SJSA1 (cell line): ENCODE results near the gene DIP2C. TPM values are rescaled to one million over a fixed set of nuclear protein-coding genes. Genes with fewer than 3 reads are reported as not detected.
"Not testable (repeated sequence)": the region's sequence is repeated elsewhere in the genome, so short reads cannot be mapped to it uniquely, and the experiment has no call there.

Experiments
- DNase-seq, 2 experiments: peaks; one replicate each; pipeline ENCODE4 v3.0.0-alpha.2; 2015 to 2020; ENCODE audit warnings: low spot score in 2 of 2, low read depth in 1 of 2
- H3K27ac ChIP-seq: fragments of 250-450 bp; sonication (Bioruptor Pico); 2 replicates; pipeline ENCODE4 v1.5.1; 2020; ENCODE audit warnings: mild to moderate bottlenecking, moderate library complexity
- H3K27me3 ChIP-seq: fragments of 250-450 bp; sonication (Bioruptor Pico); replicated peaks from 2 replicates; pipeline ENCODE4 v1.5.1; 2020; ENCODE audit warnings: mild to moderate bottlenecking, moderate library complexity
- H3K36me3 ChIP-seq: fragments of 250-450 bp; sonication (Bioruptor Pico); 2 replicates; pipeline ENCODE4 v1.5.1; 2020; ENCODE audit warnings: mild to moderate bottlenecking
- H3K4me1 ChIP-seq: fragments of 250-450 bp; sonication (Bioruptor Pico); replicated peaks from 2 replicates; pipeline ENCODE4 v1.6.1; 2021; ENCODE audit warnings: mild to moderate bottlenecking
- H3K4me3 ChIP-seq: fragments of 250-450 bp; sonication (Bioruptor Pico); 2 replicates; pipeline ENCODE4 v1.5.1; 2020; ENCODE audit warnings: mild to moderate bottlenecking
- H3K9me3 ChIP-seq: fragments of 250-450 bp; sonication (Bioruptor Pico); replicated peaks from 2 replicates; pipeline ENCODE4 v1.5.1; 2020; ENCODE audit warnings: mild to moderate bottlenecking
- total RNA-seq: library from RNA; depleted of rRNA; stranded (reverse); fragments of >200 nt; shearing (Covaris generic); gene quantifications from 2 replicates; pipeline ENCODE4 v1.2.3, GENCODE V29; 2014

DIP2C gene
- total RNA-seq, 1 experiment from 2014 or later, result 17.5 TPM

- H3K4me1 ChIP-seq, result peaks cover 15% of the 10 kb centered on the region; the same call in 1 of the 2 replicates
- not testable (repeated sequence) for H3K36me3 ChIP-seq, H3K27ac ChIP-seq, DNase-seq, H3K9me3 ChIP-seq, H3K27me3 ChIP-seq, H3K4me3 ChIP-seq
Measured at GRCh38 chr10:449331-449730, 240.1 kb downstream of the DIP2C start.

GRCh38 chr10:443459-443858 is 246.0 kb downstream of the DIP2C start:
- no peaks in the 10 kb centered on the region for H3K9me3 ChIP-seq
- H3K4me1 ChIP-seq, result no peaks in the 10 kb centered on the region
- H3K27me3 ChIP-seq, result no peaks in the 10 kb centered on the region
- H3K27ac ChIP-seq, result no peak overlapping the region
- H3K36me3 ChIP-seq, result peaks cover 15% of the 10 kb centered on the region
- DNase-seq, result no peak
- H3K4me3 ChIP-seq, result no peak overlapping the region

- peaks cover 15% of the 10 kb centered on the region for H3K36me3 ChIP-seq
Measured at GRCh38 chr10:442209-442608, 247.3 kb downstream of the DIP2C start.

GRCh38 chr10:441659-442058 is 247.8 kb downstream of the DIP2C start:
- H3K4me1 ChIP-seq, result no peaks in the 10 kb centered on the region
- H3K36me3 ChIP-seq, result peaks cover 15% of the 10 kb centered on the region
- H3K27me3 ChIP-seq, result no peaks in the 10 kb centered on the region
- H3K4me3 ChIP-seq, result no peak overlapping the region
- no peaks in the 10 kb centered on the region for H3K9me3 ChIP-seq
- no peak for DNase-seq
- no peak overlapping the region for H3K27ac ChIP-seq

More at GRCh38 chr10:442209-442608, 247.3 kb downstream of the DIP2C start:
- Histone ChIP-seq H3K27me3 (no peaks in the 10 kb centered on the region), H3K4me3 (no peak overlapping the region), H3K4me1 (no peaks in the 10 kb centered on the region), H3K9me3 (no peaks in the 10 kb centered on the region), H3K27ac (no peak overlapping the region)
- no peak for DNase-seq

GRCh38 chr10:440127-440526 is 249.3 kb downstream of the DIP2C start:
- no peaks in the 10 kb centered on the region for H3K27me3 ChIP-seq
- no peak for DNase-seq
- H3K9me3 ChIP-seq, result no peaks in the 10 kb centered on the region
- H3K27ac ChIP-seq, result no peak overlapping the region
- peaks cover 18% of the 10 kb centered on the region for H3K36me3 ChIP-seq
- no peaks in the 10 kb centered on the region for H3K4me1 ChIP-seq
- no peak overlapping the region for H3K4me3 ChIP-seq

- peaks cover 17% of the 10 kb centered on the region for H3K36me3 ChIP-seq
- H3K9me3 ChIP-seq, result no peaks in the 10 kb centered on the region
- no peaks in the 10 kb centered on the region for H3K4me1 ChIP-seq
- DNase-seq, result no peak
- no peak overlapping the region for H3K4me3 ChIP-seq
- no peak overlapping the region for H3K27ac ChIP-seq
- no peaks in the 10 kb centered on the region for H3K27me3 ChIP-seq
Measured at GRCh38 chr10:437698-438490, 251.6 kb downstream of the DIP2C start.

GRCh38 chr10:436911-437665 is 252.4 kb downstream of the DIP2C start:
- Histone ChIP-seq H3K27me3 (no peaks in the 10 kb centered on the region), H3K4me1 (no peaks in the 10 kb centered on the region), H3K27ac (no peak overlapping the region), H3K36me3 (peaks cover 23% of the 10 kb centered on the region), H3K9me3 (no peaks in the 10 kb centered on the region), H3K4me3 (no peak overlapping the region)
- DNase-seq, result no peak

- Histone ChIP-seq H3K36me3 (peaks cover 31% of the 10 kb centered on the region), H3K4me1 (no peaks in the 10 kb centered on the region), H3K4me3 (no peak overlapping the region), H3K27ac (no peak overlapping the region), H3K27me3 (no peaks in the 10 kb centered on the region), H3K9me3 (no peaks in the 10 kb centered on the region)
- no peak for DNase-seq
Measured at GRCh38 chr10:436013-436697, 253.3 kb downstream of the DIP2C start.

- DNase-seq, result no peak
- H3K27me3 ChIP-seq, result no peaks in the 10 kb centered on the region
- H3K36me3 ChIP-seq, result peaks cover 27% of the 10 kb centered on the region
- H3K9me3 ChIP-seq, result no peaks in the 10 kb centered on the region
- no peak overlapping the region for H3K27ac ChIP-seq
- no peak overlapping the region for H3K4me3 ChIP-seq
- H3K4me1 ChIP-seq, result no peaks in the 10 kb centered on the region
Measured at GRCh38 chr10:435397-435796, 254.1 kb downstream of the DIP2C start.

- H3K27me3 ChIP-seq, result no peaks in the 10 kb centered on the region
- no peaks in the 10 kb centered on the region for H3K4me1 ChIP-seq
- no peak for DNase-seq
- no peak overlapping the region for H3K27ac ChIP-seq
- H3K9me3 ChIP-seq, result no peaks in the 10 kb centered on the region
- H3K4me3 ChIP-seq, result no peak overlapping the region
- H3K36me3 ChIP-seq, result peaks cover 17% of the 10 kb centered on the region
Measured at GRCh38 chr10:429696-430095, 259.8 kb downstream of the DIP2C start.

GRCh38 chr10:427761-428519 is 261.5 kb downstream of the DIP2C start:
- no peak for DNase-seq
- Histone ChIP-seq H3K4me3 (no peak overlapping the region), H3K4me1 (no peaks in the 10 kb centered on the region), H3K27me3 (no peaks in the 10 kb centered on the region), H3K27ac (no peak overlapping the region), H3K36me3 (peaks cover 15% of the 10 kb centered on the region), H3K9me3 (no peaks in the 10 kb centered on the region)

GRCh38 chr10:425365-425764 is 264.1 kb downstream of the DIP2C start:
- H3K4me1 ChIP-seq, DNase-seq, H3K27me3 ChIP-seq, H3K36me3 ChIP-seq, H3K9me3 ChIP-seq, H3K4me3 ChIP-seq, H3K27ac ChIP-seq: not testable (repeated sequence)

GRCh38 chr10:424724-425123 is 264.7 kb downstream of the DIP2C start:
- H3K27ac ChIP-seq, DNase-seq, H3K27me3 ChIP-seq: not testable (repeated sequence)

More at GRCh38 chr10:424724-425123, 264.7 kb downstream of the DIP2C start:
- not testable (repeated sequence) for H3K9me3 ChIP-seq, H3K4me1 ChIP-seq, H3K4me3 ChIP-seq
- H3K36me3 ChIP-seq, result peaks cover 16% of the 10 kb centered on the region
